Measurements from ENCODE around the gene TAF12.
"Not testable (repeated sequence)": the region's sequence is repeated elsewhere in the genome, so short reads cannot be mapped to it uniquely, and the experiment has no call there.

GRCh38 chr1:28586585-28587391 is 56.1 kb downstream of the TAF12 start:
- TF ChIP-seq CTCF (IDR thresholded peaks at IDR 0.05; ENCODE audit: borderline replicate concordance, extremely low read depth, low read length, poor library complexity, severe bottlenecking); EZH2 (IDR thresholded peaks at IDR 0.05; ENCODE audit: borderline replicate concordance, low read depth, low read length, severe bottlenecking): not testable (repeated sequence)

Data from DND-41 (cell line).